Measurements from ENCODE around the gene SLC51B.
A peak's percentile ranks its signal among the peaks of the same experiment; 100 is the strongest.

Gene SLC51B

GRCh38 chr15:65100442-65100841, 55.3 kb downstream of the SLC51B start:
- DNase-seq (ENCODE audit: low read depth in 2 of 2), result no peak

DNA sequence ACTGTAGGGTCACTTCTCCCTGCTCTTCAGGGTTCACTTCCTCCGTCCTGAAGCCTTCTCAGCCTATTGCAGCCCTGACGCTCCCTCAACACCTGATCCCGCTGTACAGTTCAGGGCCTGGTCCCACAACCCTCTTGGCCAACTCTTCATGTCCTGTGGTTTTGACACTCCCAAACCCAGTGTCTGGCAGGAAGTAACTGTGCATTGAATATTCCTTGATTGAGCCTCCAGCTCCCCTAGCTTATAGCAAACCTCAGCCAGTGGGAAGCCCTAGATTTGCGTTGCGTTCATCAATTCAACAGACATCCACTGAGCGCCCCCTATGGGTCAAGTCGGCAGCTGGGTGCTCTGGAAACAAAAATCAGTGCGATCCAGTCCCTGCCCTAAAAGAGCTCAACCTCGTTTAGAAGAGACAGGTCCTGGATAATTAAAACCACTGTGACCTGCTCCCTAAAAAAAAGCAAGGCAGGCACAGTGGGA, 56.3 kb downstream of the SLC51B start:
- peak; percentile 15 to 19 for DNase-seq (ENCODE audit: low read depth in 2 of 2)

GRCh38 chr15:65101891-65102708, 56.9 kb downstream of the SLC51B start:
- DNase-seq (ENCODE audit: low read depth in 2 of 2), result no peak

GRCh38 chr15:65102912-65103311, 57.7 kb downstream of the SLC51B start:
- DNase-seq (ENCODE audit: low read depth in 2 of 2), result no peak
